Activated CD8-positive, alpha-beta memory T cell treated with anti-CD3 and anti-CD28 coated beads for 36 hours (primary cell): ENCODE results near the gene PRIMA1. TPM values are rescaled to one million over a fixed set of nuclear protein-coding genes. Genes with fewer than 3 reads are reported as not detected.

Experiments used
- CTCF ChIA-PET: fragments of 350-600 bp; sonication (Branson Sonifier 250); formaldehyde crosslinking; loops from one replicate; lab custom pipeline; 2021; ENCODE audit warnings: antibody characterized with exemption; lab: Charles Lee
- POLR2A ChIA-PET: fragments of 350-600 bp; sonication (Branson Sonifier 250); formaldehyde crosslinking; loops from one replicate; lab custom pipeline; 2021; ENCODE audit warnings: antibody characterized with exemption; lab: Charles Lee
- total RNA-seq, 2 experiments: library from RNA; stranded (reverse); gene quantifications; one replicate each; pipeline ENCODE4 v1.2.3, GENCODE V29; 2021

The PRIMA1 gene
- total RNA-seq, 2 experiments from 2014 or later = not detected

DNA sequence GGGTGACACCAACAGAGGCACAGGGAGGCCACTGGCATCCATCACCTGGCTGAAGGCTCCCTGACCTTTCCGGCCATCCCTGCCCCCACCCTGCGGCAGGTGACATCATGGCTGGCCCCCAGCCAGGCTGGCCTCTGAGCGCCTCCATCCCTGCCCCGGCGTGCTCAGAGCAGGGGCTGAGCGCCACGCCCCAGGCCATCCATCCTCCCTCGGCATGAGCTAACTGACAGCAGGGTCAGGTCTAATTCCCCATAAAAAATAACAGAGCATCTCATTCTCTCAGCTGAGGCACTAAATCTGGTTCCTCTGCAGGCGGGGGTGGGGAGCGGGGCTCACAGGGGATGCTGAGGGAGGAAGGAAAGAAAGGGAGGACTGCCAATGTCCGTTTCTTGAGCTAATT is 50.7 kb downstream of the PRIMA1 start:
- ChIA-PET POLR2A (no interaction called here), CTCF (no interaction called here)

DNA sequence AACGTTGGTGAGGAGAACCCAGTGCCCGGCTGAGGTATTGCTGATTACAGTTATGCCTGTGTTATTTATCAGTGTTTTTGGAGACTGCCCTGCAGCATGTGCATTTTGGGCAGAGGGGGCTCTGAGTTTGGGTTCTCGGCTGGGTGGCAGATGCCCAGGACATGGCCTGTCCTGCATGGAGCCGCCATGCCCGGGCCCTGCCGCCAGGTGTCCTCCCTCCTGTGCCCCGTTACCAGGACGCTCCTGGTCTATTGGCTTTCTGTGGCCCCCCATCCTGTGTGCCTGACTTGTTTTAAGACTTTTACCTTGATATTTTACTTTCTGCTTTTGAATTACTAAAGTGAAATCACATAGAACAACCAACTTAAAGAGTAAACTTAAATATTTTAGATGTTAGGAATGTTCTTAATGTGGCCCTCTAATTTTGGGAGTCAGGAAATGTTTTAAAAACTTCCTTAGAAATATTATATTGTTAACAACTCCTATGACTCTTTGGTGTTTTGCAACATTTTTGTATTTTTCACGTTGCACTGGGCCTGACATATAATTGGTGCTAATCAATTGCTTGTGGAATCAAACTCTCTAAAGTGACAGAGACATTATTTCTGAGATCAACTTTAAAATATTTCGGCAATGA is 51.8 kb downstream of the PRIMA1 start:
- ChIA-PET CTCF (no interaction called here), POLR2A (no interaction called here)

DNA sequence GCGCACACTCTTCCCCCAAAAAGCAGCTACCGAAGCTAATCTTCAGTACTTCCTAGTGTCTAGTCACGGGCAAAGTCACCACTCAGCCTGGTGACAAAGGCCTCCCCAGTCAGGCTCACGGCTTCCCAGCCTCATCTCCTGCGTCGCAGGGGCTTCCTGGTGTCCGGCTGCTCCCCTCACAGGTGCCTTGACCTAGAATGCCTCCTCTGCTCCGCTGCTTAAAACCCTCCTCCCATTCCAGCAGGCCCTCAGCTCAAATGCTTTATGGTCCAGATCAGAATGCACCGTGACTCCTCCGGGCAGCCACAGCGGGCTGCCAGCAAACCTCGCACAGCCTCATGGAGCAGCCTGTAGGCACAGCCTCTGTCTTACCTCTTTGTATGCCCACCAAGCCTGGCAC is 53.1 kb downstream of the PRIMA1 start:
- ChIA-PET CTCF (no interaction called here), POLR2A (no interaction called here)

DNA sequence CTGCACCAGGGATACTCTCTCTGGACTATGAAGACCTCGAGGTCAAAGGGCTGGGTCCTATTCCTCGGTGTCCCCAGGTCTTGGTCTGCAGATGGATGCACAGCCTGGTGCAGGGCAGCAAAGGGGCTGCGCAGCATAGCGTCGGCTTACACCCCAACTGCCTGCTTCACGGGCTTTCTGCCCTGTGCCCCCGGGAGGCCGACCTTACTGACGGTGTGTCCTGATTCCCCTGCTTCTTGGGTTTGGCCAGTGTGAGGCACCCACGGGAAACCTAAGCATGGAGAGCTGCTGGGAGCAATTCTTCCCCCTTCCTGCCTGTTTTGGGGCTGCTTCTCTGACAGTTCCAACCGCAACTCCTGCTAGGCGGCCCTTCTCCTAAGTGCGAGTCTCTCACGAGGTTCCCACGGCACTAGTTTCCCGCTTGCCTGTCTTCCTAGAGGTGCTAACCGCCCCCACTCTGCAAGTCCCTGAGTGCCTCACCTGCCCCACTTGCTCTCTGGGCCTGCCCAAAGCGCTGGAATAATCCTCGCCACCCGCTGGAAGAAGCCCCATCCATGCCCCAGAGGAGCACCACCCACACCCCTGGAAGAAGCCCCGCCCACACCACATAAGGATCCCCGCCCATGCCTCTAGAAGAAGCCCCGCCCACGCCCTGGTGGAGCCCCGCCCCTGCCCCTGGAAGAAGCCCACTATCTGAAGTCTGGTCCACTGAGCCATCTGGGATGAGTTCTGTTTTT is 54.0 kb downstream of the PRIMA1 start:
- CTCF ChIA-PET = no interaction called here
- POLR2A ChIA-PET = no interaction called here

DNA sequence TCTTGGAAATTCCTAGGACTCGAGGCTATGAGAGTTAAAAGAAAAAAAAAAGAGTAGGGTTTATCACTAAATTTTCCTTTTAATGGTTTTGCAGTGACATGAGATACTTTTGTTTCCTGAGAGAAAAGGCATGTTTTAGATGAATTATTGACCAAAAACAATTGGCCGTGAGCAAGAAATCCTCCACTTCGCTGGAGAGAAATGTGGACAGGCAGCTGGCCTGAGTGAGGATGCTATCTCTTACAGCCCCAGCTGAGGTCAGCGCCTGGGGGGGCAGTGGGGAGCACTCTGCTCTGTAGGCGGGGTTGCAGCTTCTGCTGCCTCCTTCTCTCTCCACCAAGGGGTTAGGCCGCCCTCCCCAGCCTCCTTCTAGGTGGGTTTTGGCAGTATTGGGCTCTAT is 54.7 kb downstream of the PRIMA1 start:
- CTCF ChIA-PET = no interaction called here
- POLR2A ChIA-PET = no interaction called here

DNA sequence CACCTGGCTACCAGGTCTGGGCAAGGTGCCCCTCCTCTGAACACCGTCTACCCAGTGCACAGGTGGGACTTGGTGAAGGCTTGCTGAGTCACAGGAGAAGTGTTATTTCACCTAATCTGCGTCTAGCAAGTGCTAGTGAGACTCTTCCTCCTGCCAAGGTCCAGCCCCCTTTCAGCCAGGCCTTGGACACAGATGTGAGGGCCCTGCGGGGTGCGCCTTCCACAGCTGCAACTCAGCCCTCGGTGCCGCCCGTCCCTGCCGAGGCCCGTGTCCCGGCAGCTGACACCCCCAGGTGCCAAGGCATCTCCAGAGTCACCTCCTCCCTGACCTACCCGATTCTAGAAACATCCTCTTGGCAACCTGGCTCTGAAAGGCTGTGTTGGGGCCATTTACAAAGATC is 55.1 kb downstream of the PRIMA1 start:
- ChIA-PET CTCF (no interaction called here), POLR2A (no interaction called here)

DNA sequence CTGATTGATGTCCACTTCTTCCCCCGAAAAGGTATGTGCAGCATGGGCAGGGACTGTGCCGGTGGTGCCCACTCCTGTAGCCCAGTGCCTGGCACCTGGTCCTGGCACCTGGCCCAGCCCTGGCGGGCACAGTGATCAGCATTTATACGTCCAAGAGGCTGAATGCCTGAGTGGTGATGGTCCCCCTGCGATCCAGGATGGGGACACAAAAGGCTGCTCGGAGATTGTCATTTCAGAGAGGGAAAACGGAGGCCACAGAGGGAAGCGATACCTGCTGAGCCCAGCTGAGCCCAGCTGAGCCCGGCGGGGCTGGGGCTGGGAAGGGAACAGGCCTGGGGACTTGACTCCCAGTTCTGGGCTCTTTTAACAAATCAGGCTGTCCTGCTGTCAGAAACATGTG is 55.8 kb downstream of the PRIMA1 start:
- ChIA-PET CTCF (no interaction called here), POLR2A (no interaction called here)

DNA sequence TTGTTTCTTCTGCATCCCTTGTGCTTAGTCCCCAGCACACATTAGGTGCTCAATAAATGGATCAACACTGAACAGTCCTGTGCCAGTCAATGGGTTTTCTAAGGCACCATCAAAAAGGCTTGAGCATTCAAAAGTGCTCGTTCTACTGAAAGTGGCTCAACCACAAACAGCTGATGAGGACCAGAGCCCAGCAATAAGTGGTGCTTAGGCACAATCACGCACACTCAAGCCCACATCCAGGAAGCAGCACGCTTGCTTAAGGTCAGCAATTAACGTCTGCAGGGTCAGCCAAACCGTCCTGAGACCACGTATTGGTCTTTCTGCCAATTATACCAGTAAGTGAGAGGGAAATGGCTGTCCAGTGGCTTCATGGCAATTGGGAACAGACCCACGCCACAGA is 56.5 kb downstream of the PRIMA1 start:
- CTCF ChIA-PET = no interaction called here
- POLR2A ChIA-PET = no interaction called here

DNA sequence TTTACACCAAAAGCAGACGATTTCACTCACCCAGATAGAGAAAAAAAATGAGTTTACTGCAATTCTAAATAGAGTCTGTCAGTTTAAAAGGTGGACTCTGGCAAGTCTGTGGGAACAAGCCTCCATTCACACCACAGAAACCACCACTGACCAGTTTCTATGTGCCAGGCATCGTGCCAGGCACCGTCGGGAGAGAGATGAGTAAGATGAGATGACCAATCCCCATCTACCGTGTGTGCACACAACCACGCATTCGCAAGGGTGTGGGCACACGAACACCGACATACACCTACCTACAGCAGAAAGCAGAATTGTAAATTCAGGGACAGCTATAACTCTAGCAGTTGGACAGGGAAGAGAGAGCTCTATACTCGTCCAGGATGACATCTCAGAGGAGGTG is 58.3 kb downstream of the PRIMA1 start:
- CTCF ChIA-PET = no interaction called here
- POLR2A ChIA-PET = no interaction called here

DNA sequence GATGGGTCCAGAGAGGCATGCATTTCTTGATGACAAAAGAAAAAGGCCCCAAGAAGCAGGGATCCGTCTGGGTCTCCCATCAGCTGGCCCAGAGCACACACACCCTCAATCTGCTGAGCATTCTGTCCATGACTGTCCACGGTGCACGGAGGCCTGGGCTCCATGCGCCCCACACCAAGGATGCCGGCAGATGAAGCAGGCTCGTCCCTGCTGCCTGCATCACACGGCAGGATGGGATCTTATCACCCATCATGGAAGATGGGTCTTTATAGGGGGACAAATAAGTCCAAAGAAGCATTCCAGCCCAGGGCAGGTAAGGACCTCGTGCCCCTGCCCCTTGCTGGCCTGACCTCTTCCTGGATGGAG is 59.7 kb downstream of the PRIMA1 start:
- ChIA-PET CTCF (no interaction called here), POLR2A (no interaction called here)

DNA sequence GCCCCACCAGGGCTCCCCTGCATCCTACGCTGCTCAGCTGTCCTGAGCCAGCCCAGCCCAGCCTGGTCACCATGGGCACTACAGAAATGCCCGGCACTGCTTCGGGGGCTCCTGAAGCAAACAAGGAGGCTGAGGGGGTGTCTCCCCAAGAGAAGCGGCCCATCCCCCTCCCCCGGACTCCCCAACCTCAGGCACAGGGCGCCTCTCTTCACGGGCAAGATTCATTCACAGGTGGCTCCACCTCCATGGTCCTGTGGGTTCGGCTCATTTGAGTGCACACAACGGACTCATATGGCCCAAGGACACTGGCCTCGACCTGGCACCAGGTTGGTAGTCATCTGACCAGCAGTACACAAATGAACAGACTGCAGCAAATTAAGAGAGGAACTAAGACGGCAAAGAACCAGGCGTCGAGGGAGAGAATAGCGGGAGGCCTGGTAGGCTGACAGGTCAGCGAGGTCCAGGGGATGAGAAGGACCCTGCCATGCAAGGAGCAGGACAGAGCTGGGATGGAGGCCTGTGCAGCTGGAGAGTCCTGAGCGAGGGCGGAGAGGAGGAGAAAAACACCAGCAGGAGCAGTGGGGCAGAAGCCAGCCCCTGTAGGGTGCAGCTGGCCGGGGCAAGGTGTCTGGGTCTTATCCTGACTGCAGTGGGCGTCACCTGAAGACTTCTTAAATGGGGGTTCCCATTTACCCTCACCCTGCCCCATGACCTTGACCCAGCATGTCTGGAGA is 60.2 kb downstream of the PRIMA1 start:
- ChIA-PET CTCF (no interaction called here), POLR2A (no interaction called here)

DNA sequence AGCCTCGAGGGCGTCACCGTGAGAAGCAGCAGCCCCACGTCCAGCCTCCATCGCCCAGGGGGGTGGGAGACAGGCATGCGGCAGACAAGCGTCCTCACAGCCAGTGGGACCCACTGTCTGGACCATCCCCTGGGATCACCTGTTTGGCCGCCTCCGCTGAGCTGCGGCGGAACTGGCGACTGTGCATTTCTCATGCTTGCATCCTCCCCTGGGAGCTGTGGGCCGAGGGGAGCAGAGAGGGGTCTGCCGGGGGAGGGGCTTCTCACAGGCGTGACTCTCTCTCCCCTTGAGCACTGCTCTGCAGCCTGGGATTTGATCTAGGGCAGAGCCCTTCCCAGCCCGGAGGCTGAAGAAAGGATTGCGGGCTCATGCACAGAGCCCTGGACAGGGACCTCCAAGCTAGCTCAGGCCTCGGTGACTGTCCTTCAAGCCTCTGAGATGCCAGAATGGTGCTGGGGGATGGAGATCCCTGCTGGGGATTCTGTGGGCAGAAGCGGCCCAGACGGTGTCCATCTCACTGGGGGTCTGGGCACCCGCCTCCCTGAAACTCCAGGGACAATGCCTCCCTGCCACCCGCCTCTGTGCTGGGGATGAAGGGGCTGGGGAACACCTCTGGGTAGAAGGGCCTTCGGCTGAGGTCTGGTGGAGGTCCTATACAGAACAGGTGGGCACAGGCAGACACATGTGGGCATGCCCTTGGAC is 61.1 kb downstream of the PRIMA1 start:
- ChIA-PET POLR2A (no interaction called here), CTCF (no interaction called here)

DNA sequence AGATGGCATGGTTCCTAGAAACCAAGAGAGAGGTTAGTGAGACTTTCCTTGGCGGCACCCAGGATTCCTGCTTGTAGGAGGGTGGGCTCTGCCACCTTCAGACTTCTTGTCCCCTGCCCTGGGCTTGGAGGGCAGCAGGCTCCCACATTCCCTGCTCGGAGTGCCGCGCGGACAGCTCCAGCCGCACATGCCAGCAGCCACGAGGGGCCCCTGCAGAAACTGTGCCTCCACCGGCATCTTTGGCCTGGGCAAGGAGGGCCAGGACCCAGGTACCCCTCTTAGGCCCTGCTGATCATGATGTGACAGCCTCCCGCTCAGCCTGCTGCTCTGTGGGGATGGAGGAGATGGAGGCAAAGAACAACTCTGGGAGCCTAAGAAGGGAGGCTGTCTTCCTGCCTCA is 62.3 kb downstream of the PRIMA1 start:
- CTCF ChIA-PET = no interaction called here
- POLR2A ChIA-PET = no interaction called here

DNA sequence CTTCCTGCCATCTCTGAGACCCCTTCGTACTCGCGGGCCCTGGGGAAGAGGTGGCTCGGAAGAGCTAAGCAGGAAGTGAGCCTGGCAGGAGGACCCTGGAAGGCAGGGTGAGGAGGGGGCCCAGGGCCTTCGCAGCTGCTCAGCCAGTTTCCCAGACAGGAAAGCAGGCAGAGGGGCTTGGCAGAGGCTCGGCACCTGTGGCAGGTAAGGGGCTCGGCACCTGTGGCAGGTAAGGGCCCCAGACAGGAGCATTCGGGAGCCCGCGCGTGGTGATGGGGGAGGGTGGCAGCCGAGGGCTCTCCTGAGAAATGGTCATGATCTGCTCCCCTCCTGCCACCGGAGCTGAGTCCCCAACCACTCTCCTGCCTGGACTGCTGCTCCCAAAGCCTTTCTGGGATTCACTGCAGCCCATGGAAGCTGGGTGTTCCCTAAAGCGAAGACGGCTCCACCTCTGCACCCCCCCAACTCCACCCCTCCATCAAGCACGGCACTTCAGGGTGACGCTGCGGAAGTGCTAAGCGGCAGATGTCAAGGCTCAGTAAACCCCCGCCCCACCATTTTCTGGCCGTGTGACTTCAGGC is 63.2 kb downstream of the PRIMA1 start:
- POLR2A ChIA-PET = no interaction called here
- CTCF ChIA-PET = no interaction called here

DNA sequence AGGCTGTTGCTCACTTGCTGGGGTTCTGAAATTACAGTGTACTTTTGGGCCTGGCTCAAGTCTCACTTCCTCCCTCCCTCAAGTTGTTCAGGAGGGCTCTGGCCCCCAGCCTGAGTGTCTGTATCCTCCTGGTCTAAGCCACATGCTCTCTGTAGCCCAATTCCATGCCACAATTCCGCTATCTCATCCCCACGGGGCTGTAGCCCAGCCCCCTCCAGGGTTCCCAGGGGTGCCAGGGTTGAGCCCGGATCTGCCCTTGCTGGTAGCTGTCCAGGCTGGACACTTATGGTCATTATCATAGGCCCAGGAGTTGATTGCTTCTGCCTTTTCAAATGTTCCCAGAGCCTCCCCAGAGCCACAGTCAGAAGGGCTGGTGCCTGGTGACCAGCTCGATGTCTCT is 65.3 kb downstream of the PRIMA1 start:
- POLR2A ChIA-PET = no interaction called here
- CTCF ChIA-PET = no interaction called here

DNA sequence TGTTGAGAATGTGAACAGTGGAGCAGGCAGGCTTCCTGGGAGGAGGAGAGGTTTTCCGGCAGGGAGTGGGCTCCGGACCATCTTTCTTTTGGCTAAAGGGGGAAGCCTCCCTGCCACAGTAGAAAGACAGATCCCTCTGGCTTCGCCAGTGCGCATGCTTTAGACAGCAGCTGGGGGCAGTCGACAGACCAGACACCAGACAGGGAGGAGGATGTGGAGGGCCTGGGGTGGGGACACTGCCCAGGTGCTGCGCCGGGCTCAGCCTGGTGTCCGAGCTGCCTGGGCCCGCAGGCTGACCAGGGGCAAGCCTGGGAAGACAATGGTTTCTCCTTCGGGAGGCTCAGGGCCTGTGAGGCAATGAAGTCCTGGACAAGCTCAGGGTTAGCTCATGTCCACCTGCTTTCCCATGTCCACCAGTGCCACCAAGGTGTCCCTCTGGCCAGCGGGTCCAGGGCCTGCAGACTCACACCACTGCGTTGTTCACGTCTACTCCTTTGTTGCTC is 67.3 kb downstream of the PRIMA1 start:
- POLR2A ChIA-PET = no interaction called here
- CTCF ChIA-PET = no interaction called here

DNA sequence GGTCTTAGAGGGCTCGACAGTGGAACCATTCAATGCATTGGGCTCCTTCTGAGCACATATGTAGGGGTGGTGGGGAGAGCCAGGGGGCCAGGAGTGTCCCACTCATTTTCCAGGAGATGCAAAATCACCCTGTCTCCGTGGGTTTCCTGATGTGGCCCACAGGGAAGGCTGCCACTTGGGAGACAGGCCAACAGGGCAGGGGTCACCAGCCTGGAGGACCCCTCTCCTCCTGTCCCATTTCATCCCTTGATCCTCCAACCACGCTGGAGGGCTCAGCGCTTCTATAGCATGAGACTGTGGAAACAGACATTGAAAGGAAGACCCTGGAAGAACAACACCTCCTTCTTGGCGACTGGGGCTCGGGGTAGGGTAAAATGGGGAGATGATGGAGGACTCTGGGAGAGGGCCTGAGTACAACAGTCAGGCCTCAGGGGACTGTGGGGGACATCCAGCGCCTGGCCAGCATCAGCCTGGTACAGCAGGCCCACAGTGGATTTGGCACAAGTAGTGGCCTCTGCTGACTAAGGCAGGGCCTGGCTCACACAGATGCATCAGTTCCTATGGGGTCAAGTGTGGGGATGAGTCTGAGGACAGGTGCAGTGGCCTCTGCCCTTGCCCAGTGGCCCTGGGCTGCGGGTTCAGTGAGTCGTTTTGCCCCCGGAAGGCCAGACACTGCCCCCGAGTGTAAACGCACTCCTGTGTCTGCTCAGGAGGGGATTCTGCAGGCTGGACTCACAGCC is 68.0 kb downstream of the PRIMA1 start:
- ChIA-PET CTCF (no interaction called here), POLR2A (no interaction called here)

DNA sequence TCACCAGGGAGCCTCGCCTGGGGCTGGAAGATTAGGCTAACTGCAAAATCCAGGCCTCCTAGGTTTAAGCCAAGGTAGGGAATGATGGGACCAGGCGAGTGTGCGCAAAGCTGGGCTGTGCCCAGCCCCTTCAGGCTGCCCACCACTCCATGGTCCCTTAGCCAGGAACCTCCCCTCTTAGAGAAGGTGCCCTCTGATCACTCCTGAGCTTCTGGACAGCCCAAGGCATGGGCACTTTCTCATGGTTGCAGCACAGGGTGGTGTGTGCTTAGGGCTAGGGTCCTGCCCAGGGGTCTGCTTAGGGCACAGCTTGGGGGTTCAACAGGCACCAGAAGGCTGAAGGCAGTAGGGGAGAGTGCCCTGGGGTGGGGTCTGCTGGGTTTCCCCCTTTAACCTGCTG is 69.0 kb downstream of the PRIMA1 start:
- CTCF ChIA-PET = no interaction called here

DNA sequence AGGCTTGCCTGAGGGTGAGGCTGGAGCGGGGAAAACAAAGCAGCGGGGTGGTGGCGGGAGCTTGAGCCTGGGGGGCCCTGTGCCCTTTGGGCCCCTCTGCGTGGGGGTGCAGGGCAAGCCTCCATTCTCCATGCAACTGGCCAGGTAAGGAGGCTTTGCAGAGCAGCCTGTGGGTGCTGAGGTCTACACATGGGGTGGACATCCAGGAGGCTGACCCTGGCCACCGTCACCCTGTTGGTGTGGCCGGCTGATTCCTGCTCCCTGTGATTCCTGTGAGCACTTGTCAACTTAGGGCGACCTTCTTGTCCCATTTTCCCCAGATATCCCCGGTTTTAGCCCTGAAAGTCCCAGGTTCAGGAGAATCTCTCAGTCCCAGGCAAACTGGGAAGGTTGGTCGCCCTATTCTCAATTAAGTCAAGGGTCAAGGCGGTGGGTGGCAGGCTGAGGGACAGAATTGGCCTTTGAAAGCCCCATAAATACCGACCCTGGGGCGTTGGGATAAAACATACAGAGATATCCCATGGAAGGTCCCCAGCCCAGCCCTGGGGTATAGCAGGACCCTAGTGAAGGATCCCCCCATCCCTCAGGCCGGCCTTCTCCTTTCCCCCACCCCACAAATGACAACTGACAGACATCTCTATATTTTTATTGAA is 70.5 kb downstream of the PRIMA1 start:
- ChIA-PET CTCF (no interaction called here), POLR2A (interaction anchor here (0.6 kb wide), 1 partner anchor 28 kb away, joined by 11 read pairs; no protein-coding TSS in a partner anchor)

More for the DNA sequence above, 69.0 kb downstream of the PRIMA1 start:
- POLR2A ChIA-PET = no interaction called here
